H9 (cell line): ENCODE measurements around the gene C1orf21. TPM values are rescaled to one million over a fixed set of nuclear protein-coding genes. Genes with fewer than 3 reads are reported as not detected.

Source experiments
- DNase-seq: peaks from one replicate; pipeline ENCODE4 v3.0.0-alpha.2; 2017
- H2AFZ ChIP-seq: one replicate; pipeline ENCODE4 v1.6.1; 2013; ENCODE audit warnings: mild to moderate bottlenecking, low read length, control low read depth, moderate library complexity
- H2AK5ac ChIP-seq: 2 replicates; pipeline ENCODE4 v1.6.1; 2013; ENCODE audit warnings: low read length, control low read depth, mixed read lengths; ENCODE audit not compliant: insufficient read length
- H2BK120ac ChIP-seq: one replicate; pipeline ENCODE4 v1.6.1; 2013; ENCODE audit warnings: low read depth, mild to moderate bottlenecking, low read length, control low read depth, inconsistent platforms; ENCODE audit not compliant: poor library complexity, severe bottlenecking
- H2BK12ac ChIP-seq: 2 replicates; pipeline ENCODE4 v1.6.1; 2013; ENCODE audit warnings: low read length, control low read depth, mixed read lengths, low read depth; ENCODE audit not compliant: insufficient read length
- H2BK15ac ChIP-seq: 2 replicates; pipeline ENCODE4 v1.6.1; 2013; ENCODE audit warnings: low read depth, low read length, control low read depth
- H2BK20ac ChIP-seq: one replicate; pipeline ENCODE4 v1.6.1; 2013; ENCODE audit warnings: low read depth, mild to moderate bottlenecking, low read length, control low read depth, inconsistent platforms; ENCODE audit not compliant: poor library complexity, severe bottlenecking
- H2BK5ac ChIP-seq: 2 replicates; pipeline ENCODE4 v1.6.1; 2013; ENCODE audit warnings: low read length, control low read depth, mixed read lengths; ENCODE audit not compliant: insufficient read length
- H3K14ac ChIP-seq: 2 replicates; pipeline ENCODE4 v1.6.1; 2013; ENCODE audit warnings: low read length, control low read depth; ENCODE audit not compliant: insufficient read depth
- H3K18ac ChIP-seq: 2 replicates; pipeline ENCODE4 v1.6.1; 2013; ENCODE audit warnings: low read depth, mild to moderate bottlenecking, mixed read lengths, low read length, control low read depth; ENCODE audit not compliant: insufficient read length
- H3K23ac ChIP-seq: 2 replicates; pipeline ENCODE4 v1.6.1; 2013; ENCODE audit warnings: low read length, control low read depth, mixed read lengths, low read depth; ENCODE audit not compliant: insufficient read length
- H3K23me2 ChIP-seq: 2 replicates; pipeline ENCODE4 v1.6.1; 2013; ENCODE audit warnings: low read depth, mild to moderate bottlenecking, mixed read lengths, low read length, control low read depth; ENCODE audit not compliant: insufficient read length, poor library complexity, severe bottlenecking
- H3K27ac ChIP-seq: 2 replicates; pipeline ENCODE4 v1.5.1; 2013; ENCODE audit warnings: low read length, control low read depth, mixed read lengths, low read depth; ENCODE audit not compliant: insufficient read length
- H3K27me3 ChIP-seq: 2 replicates; pipeline ENCODE4 v1.6.1; 2013; ENCODE audit warnings: low read length, control low read depth, inconsistent platforms; ENCODE audit not compliant: insufficient read depth
- H3K4ac ChIP-seq: 2 replicates; pipeline ENCODE4 v1.6.1; 2013; ENCODE audit warnings: low read depth, mild to moderate bottlenecking, control low read depth, inconsistent platforms, low read length, moderate library complexity
- H3K4me1 ChIP-seq: 2 replicates; pipeline ENCODE4 v1.6.1; 2013; ENCODE audit warnings: low read length, control low read depth, inconsistent platforms; ENCODE audit not compliant: insufficient read depth
- H3K4me2 ChIP-seq: 2 replicates; pipeline ENCODE4 v1.6.1; 2013; ENCODE audit warnings: low read length, control low read depth, mixed read lengths; ENCODE audit not compliant: insufficient read length, insufficient read depth
- H3K56ac ChIP-seq: 2 replicates; pipeline ENCODE4 v1.6.1; 2013; ENCODE audit warnings: low read depth, mild to moderate bottlenecking, mixed read lengths, low read length, control low read depth; ENCODE audit not compliant: insufficient read length
- H3K79me1 ChIP-seq: 2 replicates; pipeline ENCODE4 v1.6.1; 2013; ENCODE audit warnings: low read depth, mild to moderate bottlenecking, moderate library complexity, low read length, control low read depth, inconsistent platforms; ENCODE audit not compliant: insufficient read depth, poor library complexity, severe bottlenecking
- H3K79me2 ChIP-seq: 2 replicates; pipeline ENCODE4 v1.6.1; 2013; ENCODE audit warnings: low read length, control low read depth, inconsistent platforms; ENCODE audit not compliant: insufficient read depth
- H3K9ac ChIP-seq: 2 replicates; pipeline ENCODE4 v1.6.1; 2013; ENCODE audit warnings: low read length, control low read depth, mixed read lengths; ENCODE audit not compliant: insufficient read length; ENCODE audit errors: extremely low read depth
- H3K9me3 ChIP-seq: one replicate; pipeline ENCODE4 v1.6.1; 2013; ENCODE audit warnings: low read depth, low read length, inconsistent platforms; ENCODE audit not compliant: control insufficient read depth
- H3T11ph ChIP-seq: one replicate; pipeline ENCODE4 v1.6.1; 2013; ENCODE audit warnings: mild to moderate bottlenecking, low read length, control low read depth, inconsistent platforms
- H4K20me1 ChIP-seq: one replicate; pipeline ENCODE4 v1.6.1; 2013; ENCODE audit not compliant: control insufficient read depth, insufficient read length, insufficient read depth
- H4K5ac ChIP-seq: 2 replicates; pipeline ENCODE4 v1.6.1; 2013; ENCODE audit warnings: low read depth, mild to moderate bottlenecking, mixed read lengths, low read length, control low read depth; ENCODE audit not compliant: insufficient read length
- H4K8ac ChIP-seq: replicated peaks from 2 replicates; pipeline ENCODE4 v1.6.1; 2013; ENCODE audit warnings: low read length, control low read depth, mixed read lengths, low read depth; ENCODE audit not compliant: insufficient read length
- H4K91ac ChIP-seq: 2 replicates; pipeline ENCODE4 v1.6.1; 2013; ENCODE audit warnings: low read depth, mild to moderate bottlenecking, moderate library complexity, mixed read lengths, low read length, control low read depth; ENCODE audit not compliant: insufficient read length
- H3K27ac Mint-ChIP-seq, 3 experiments: 2 replicates in 2 of 3; 3 replicates in 1 of 3; pipeline ENCODE4 v1.8.0; 2020 to 2021; ENCODE audit warnings: mixed read lengths in 3 of 3, mild to moderate bottlenecking in 1 of 3, moderate library complexity in 1 of 3
- H3K27me3 Mint-ChIP-seq: 2 replicates; pipeline ENCODE4 v1.8.0; 2021; ENCODE audit warnings: low read depth, mild to moderate bottlenecking, moderate library complexity, mixed read lengths
- H3K36me3 Mint-ChIP-seq, 3 experiments: 2 replicates in 2 of 3; 3 replicates in 1 of 3; pipeline ENCODE4 v1.8.0; 2020 to 2021; ENCODE audit warnings: low read depth in 3 of 3, mixed read lengths in 3 of 3; ENCODE audit not compliant: insufficient read depth in 1 of 3
- H3K4me1 Mint-ChIP-seq, 2 experiments: 2 replicates each; pipeline ENCODE4 v1.8.0; 2020; ENCODE audit warnings: mixed read lengths in 2 of 2
- H3K4me3 Mint-ChIP-seq, 2 experiments: 2 replicates in 1 of 2; 3 replicates in 1 of 2; pipeline ENCODE4 v1.8.0; 2020 to 2021; ENCODE audit warnings: mild to moderate bottlenecking in 2 of 2, mixed read lengths in 2 of 2, moderate library complexity in 1 of 2
- H3K9me3 Mint-ChIP-seq, 2 experiments: 2 replicates in 1 of 2; 3 replicates in 1 of 2; pipeline ENCODE4 v1.8.0; 2020; ENCODE audit warnings: mild to moderate bottlenecking in 2 of 2, mixed read lengths in 2 of 2, moderate library complexity in 1 of 2
- CTCF ChIP-seq: fragments of 200-600 bp; sonication (generic); conservative IDR thresholded peaks from 3 replicates; pipeline ENCODE4 v1.8.0; 2021; ENCODE audit warnings: antibody characterized with exemption, mild to moderate bottlenecking
- whole genome bisulfite sequencing: extraction: QIAGEN DNeasy Blood & Tissue Kit; methylation state at CpG from one replicate; pipeline ENCODE4 v1.1.7; 2013; ENCODE audit warnings: missing lambda C conversion rate, low lambda C conversion rate, mixed read lengths; ENCODE audit not compliant: insufficient read length; ENCODE audit errors: extremely low coverage; 5-methylcytosine and 5-hydroxymethylcytosine counted together
- total RNA-seq: library from RNA; stranded (reverse); gene quantifications from 2 replicates; pipeline ENCODE4 v1.2.1, GENCODE V29; 2021

C1orf21 gene
- total RNA-seq, 1 experiment from 2014 or later, result 36.0 TPM

- Histone ChIP-seq H4K20me1 (no peaks in the 10 kb centered on the region), H3K4me2 (no peak overlapping the region), H4K5ac (no peak overlapping the region), H3K27ac (no peak overlapping the region), H2AFZ (no peak overlapping the region), H3K18ac (no peak overlapping the region), H4K91ac (no peak overlapping the region), H2BK20ac (no peak overlapping the region), H3K9ac (no peak overlapping the region), H3K23me2 (no peaks in the 10 kb centered on the region), H3K14ac (no peak overlapping the region), H2BK120ac (no peak overlapping the region), H3T11ph (no peak overlapping the region), H3K79me2 (no peaks in the 10 kb centered on the region), H3K23ac (no peak overlapping the region), H3K79me1 (no peaks in the 10 kb centered on the region), H2BK5ac (no peak overlapping the region), H3K56ac (no peak overlapping the region), H4K8ac (no peak overlapping the region), H2BK12ac (no peak overlapping the region), H2AK5ac (no peak overlapping the region), H3K27me3 (no peaks in the 10 kb centered on the region), H3K4ac (no peak overlapping the region), H2BK15ac (no peak overlapping the region), H3K4me1 (no peaks in the 10 kb centered on the region), H3K9me3 (no peaks in the 10 kb centered on the region)
- DNase-seq, result no peak
- Mint-ChIP-seq H3K4me3 (no peak overlapping the region), H3K27ac (no peak overlapping the region), H3K4me1 (peaks cover 3 to 8% of the 10 kb centered on the region in 2 experiments; a peak in 3 of 4 replicates), H3K27me3 (no peaks in the 10 kb centered on the region), H3K36me3 (peaks cover 1 to 24% (median 9%) of the 10 kb centered on the region in 3 experiments; a peak in 4 of 7 replicates), H3K9me3 (no peaks in the 10 kb centered on the region)
- TF ChIP-seq CTCF, result no peak
- no CpG with 5 or more reads among the region's 5 CpGs for WGBS
Measured at GRCh38 chr1:184590163-184590750, 203.4 kb downstream of the C1orf21 start.
